Amniotic epithelial cell (primary cell): Measurements from ENCODE around the gene IGFALS.

ENCODE experiments used
- DNase-seq: peaks from one replicate; pipeline ENCODE4 v3.0.0-alpha.2; 2010; ENCODE audit warnings: low read depth

The IGFALS gene

GRCh38 chr16:1790261-1790610, 3.3 kb downstream of the IGFALS start:
- DNase-seq, result no peak

GRCh38 chr16:1789643-1790045, 3.9 kb downstream of the IGFALS start:
- no peak for DNase-seq

- DNase-seq, result no peak
Measured at GRCh38 chr16:1788708-1789100, 4.8 kb downstream of the IGFALS start.

- no peak for DNase-seq
Measured at GRCh38 chr16:1788095-1788707, 5.3 kb downstream of the IGFALS start.

- DNase-seq, result no peak
Measured at GRCh38 chr16:1787322-1788094, 6.0 kb downstream of the IGFALS start.

GRCh38 chr16:1787056-1787321, 6.5 kb downstream of the IGFALS start:
- DNase-seq, result no peak

- DNase-seq, result no peak
Measured at GRCh38 chr16:1786242-1787055, 7.1 kb downstream of the IGFALS start.

- no peak for DNase-seq
Measured at GRCh38 chr16:1785846-1786170, 7.7 kb downstream of the IGFALS start.

- no peak for DNase-seq
Measured at GRCh38 chr16:1784977-1785845, 8.3 kb downstream of the IGFALS start.

GRCh38 chr16:1782408-1783264, 10.9 kb downstream of the IGFALS start, which contains the start of the genes NUBP2 and SPSB3:
TSS of gene NUBP2 (plus strand) at chr16:1782960. CDS start at chr16:1783021, 61 bp downstream.
TSS of gene SPSB3 (minus strand) at chr16:1782571. CDS start at chr16:1781483, 1,088 bp downstream.
- DNase-seq, result peak; percentile 100

- DNase-seq, result no peak
Measured at GRCh38 chr16:1781758-1782407, 11.6 kb downstream of the IGFALS start.

GRCh38 chr16:1781254-1781653, 12.3 kb downstream of the IGFALS start:
- no peak for DNase-seq

GRCh38 chr16:1780677-1781072, 12.8 kb downstream of the IGFALS start:
- no peak for DNase-seq

GRCh38 chr16:1779741-1780676, 13.5 kb downstream of the IGFALS start:
- no peak for DNase-seq

GRCh38 chr16:1779234-1779701, 14.2 kb downstream of the IGFALS start:
- no peak for DNase-seq

GRCh38 chr16:1778200-1779179, 15.0 kb downstream of the IGFALS start:
- no peak for DNase-seq

- DNase-seq, result no peak
Measured at GRCh38 chr16:1777375-1778199, 15.9 kb downstream of the IGFALS start.
